OCI-LY3 (cell line): ENCODE results near the gene TBXAS1.
"Not testable (repeated sequence)": the region's sequence is repeated elsewhere in the genome, so short reads cannot be mapped to it uniquely, and the experiment has no call there.

Experiments used
- H2AFZ ChIP-seq: fragments of 200-600, 300-600 bp; shearing (Covaris generic); 2 replicates; pipeline ENCODE4 v1.6.0; 2014; ENCODE audit warnings: antibody characterized with exemption, low read depth, low read length
- H3K27ac ChIP-seq: fragments of 200-600, 300-600 bp; sonication (generic); 2 replicates; pipeline ENCODE4 v1.5.1; 2014; ENCODE audit warnings: mild to moderate bottlenecking, low read length, moderate library complexity, mixed read lengths
- H3K27me3 ChIP-seq: fragments of 200-600, 300-600 bp; sonication (generic); 2 replicates; pipeline ENCODE4 v1.6.1; 2014; ENCODE audit warnings: low read depth, low read length, mixed read lengths
- H3K36me3 ChIP-seq: fragments of 200-600, 300-600 bp; sonication (generic); replicated peaks from 2 replicates; pipeline ENCODE3; 2014; ENCODE audit warnings: low read depth, low read length, mixed read lengths
- H3K4me1 ChIP-seq: fragments of 300-600, 200-600 bp; sonication (generic); 2 replicates; pipeline ENCODE4 v1.6.1; 2014; ENCODE audit warnings: low read length, mixed read lengths
- H3K4me2 ChIP-seq: fragments of 200-600, 300-600 bp; sonication (generic); 2 replicates; pipeline ENCODE4 v1.6.1; 2014; ENCODE audit warnings: low read length, mixed read lengths
- H3K4me3 ChIP-seq: fragments of 300-600, 200-600 bp; sonication (generic); 2 replicates; pipeline ENCODE4 v1.5.1; 2014; ENCODE audit warnings: antibody characterized with exemption, mild to moderate bottlenecking, low read length, moderate library complexity
- H3K79me2 ChIP-seq: fragments of 300-600, 200-600 bp; shearing (Covaris generic); 2 replicates; pipeline ENCODE4 v1.6.1; 2014; ENCODE audit warnings: mild to moderate bottlenecking, low read length, mixed read lengths
- H3K9ac ChIP-seq: fragments of 300-600, 200-600 bp; shearing (Covaris generic); 2 replicates; pipeline ENCODE4 v1.6.0; 2014; ENCODE audit warnings: mild to moderate bottlenecking, low read length, moderate library complexity
- H3K9me3 ChIP-seq: fragments of 200-600, 300-600 bp; shearing (Covaris generic); 2 replicates; pipeline ENCODE4 v1.6.1; 2014; ENCODE audit warnings: low read length, mixed read lengths; ENCODE audit not compliant: insufficient read depth
- H4K20me1 ChIP-seq: fragments of 200-600, 300-600 bp; sonication (generic); 2 replicates; pipeline ENCODE4 v1.6.1; 2016; ENCODE audit warnings: low read length, mixed read lengths; ENCODE audit not compliant: insufficient read depth
- CTCF ChIP-seq: fragments of 200-600, 300-600 bp; sonication (generic); IDR thresholded peaks from 2 replicates; pipeline ENCODE4 v1.5.1; 2014; ENCODE audit warnings: antibody characterized with exemption, low read length, low read depth
- EZH2phosphoT487 ChIP-seq: fragments of 200-600 bp; shearing (Covaris generic); IDR thresholded peaks from 2 replicates; pipeline ENCODE4 v1.6.1; 2018; ENCODE audit warnings: antibody characterized with exemption, mixed run types, low read depth

TBXAS1 gene

GRCh38 chr7:139838276-139838675 is 9.2 kb downstream of the TBXAS1 start:
- Histone ChIP-seq H2AFZ (no peak overlapping the region), H3K27me3 (peaks cover 8% of the 10 kb centered on the region; the same call in 1 of the 2 replicates), H3K4me3 (no peak overlapping the region), H4K20me1 (no peaks in the 10 kb centered on the region), H3K9ac (no peak overlapping the region), H3K79me2 (no peaks in the 10 kb centered on the region), H3K36me3 (no peaks in the 10 kb centered on the region), H3K27ac (no peak overlapping the region), H3K4me2 (no peak overlapping the region), H3K4me1 (no peaks in the 10 kb centered on the region), H3K9me3 (no peaks in the 10 kb centered on the region)
- TF ChIP-seq EZH2phosphoT487 (no peak), CTCF (no peak)

- H3K27ac ChIP-seq = no peak overlapping the region
- peaks cover 11% of the 10 kb centered on the region; the same call in 1 of the 2 replicates for H3K27me3 ChIP-seq
- H3K36me3 ChIP-seq = no peaks in the 10 kb centered on the region
- H2AFZ ChIP-seq = no peak overlapping the region
- no peaks in the 10 kb centered on the region for H4K20me1 ChIP-seq
- no peak overlapping the region for H3K9ac ChIP-seq
- no peaks in the 10 kb centered on the region for H3K79me2 ChIP-seq
- H3K4me3 ChIP-seq = no peak overlapping the region
- H3K4me2 ChIP-seq = no peak overlapping the region
- no peaks in the 10 kb centered on the region for H3K9me3 ChIP-seq
- H3K4me1 ChIP-seq = no peaks in the 10 kb centered on the region
- TF ChIP-seq CTCF = no peak
- no peak for TF ChIP-seq EZH2phosphoT487
These were observed 9.8 kb downstream of the TBXAS1 start for GRCh38 chr7:139838876-139839275.

GRCh38 chr7:139840776-139841175 is 11.7 kb downstream of the TBXAS1 start:
- Histone ChIP-seq H3K9me3 (no peaks in the 10 kb centered on the region), H3K27ac (no peak overlapping the region), H3K9ac (no peak overlapping the region), H3K4me2 (no peak overlapping the region), H2AFZ (no peak overlapping the region), H3K27me3 (peaks cover 11% of the 10 kb centered on the region; the same call in 1 of the 2 replicates), H3K36me3 (no peaks in the 10 kb centered on the region), H3K4me1 (no peaks in the 10 kb centered on the region), H3K79me2 (no peaks in the 10 kb centered on the region), H3K4me3 (no peak overlapping the region), H4K20me1 (no peaks in the 10 kb centered on the region)
- TF ChIP-seq CTCF (no peak), EZH2phosphoT487 (no peak)

GRCh38 chr7:139842401-139843210 is 13.5 kb downstream of the TBXAS1 start:
- Histone ChIP-seq H3K9ac (no peak overlapping the region), H3K9me3 (no peaks in the 10 kb centered on the region), H3K4me3 (no peak overlapping the region), H3K27me3 (peaks cover 11% of the 10 kb centered on the region; the same call in 1 of the 2 replicates), H2AFZ (no peak overlapping the region), H3K36me3 (no peaks in the 10 kb centered on the region), H3K79me2 (no peaks in the 10 kb centered on the region), H4K20me1 (no peaks in the 10 kb centered on the region), H3K4me2 (peak overlapping the region; percentile 24; the same call in 1 of the 2 replicates), H3K27ac (no peak overlapping the region), H3K4me1 (no peaks in the 10 kb centered on the region)
- TF ChIP-seq CTCF (no peak), EZH2phosphoT487 (no peak)

- not testable (repeated sequence) for H3K36me3 ChIP-seq, H4K20me1 ChIP-seq, H3K9ac ChIP-seq, H3K4me2 ChIP-seq, H3K4me3 ChIP-seq, H3K9me3 ChIP-seq, H3K4me1 ChIP-seq, H3K79me2 ChIP-seq, H2AFZ ChIP-seq, H3K27ac ChIP-seq
- H3K27me3 ChIP-seq = peaks cover 11% of the 10 kb centered on the region; the same call in 1 of the 2 replicates
These were observed 14.1 kb downstream of the TBXAS1 start for GRCh38 chr7:139843211-139843537.
